ENCODE measurements around the gene GLG1.

GLG1 gene

GRCh38 chr16:74580833-74581232 lies 26.1 kb downstream of the GLG1 start:
- DNase-seq (no peak), ATAC-seq (ENCODE audit: insufficient read depth, low read depth) (no peak)
- Histone ChIP-seq H3K27ac (ENCODE audit: low read length) (no peak overlapping the region), H3K9ac (ENCODE audit: low read depth, low read length) (no peak overlapping the region), H3K79me2 (ENCODE audit: insufficient read depth, low read length) (peaks cover 59% of the 10 kb centered on the region), H3K36me3 (ENCODE audit: insufficient read depth, low read length) (no peaks in the 10 kb centered on the region), H2AFZ (ENCODE audit: low read depth, low read length) (no peak overlapping the region), H3K27me3 (ENCODE audit: insufficient read depth, low read length, poor library complexity) (no peaks in the 10 kb centered on the region), H3K4me1 (ENCODE audit: insufficient read depth, low read length) (peaks cover 8% of the 10 kb centered on the region; the same call in 1 of the 2 replicates), H3K4me2 (ENCODE audit: insufficient read depth, low read length) (no peak overlapping the region), H3K4me3 (ENCODE audit: low read depth in 1 of 2, low read length in 2 of 2) (no peak overlapping the region), H3K9me3 (ENCODE audit: insufficient read depth, low read length, severe bottlenecking) (no peaks in the 10 kb centered on the region), H4K20me1 (ENCODE audit: insufficient read depth, low read length) (peaks cover 5% of the 10 kb centered on the region; the same call in 1 of the 2 replicates)
- TF ChIP-seq CTCF (IDR thresholded peaks at IDR 0.05; ENCODE audit: borderline replicate concordance, extremely low read depth, low read length, poor library complexity, severe bottlenecking): no peak

- peaks cover 5% of the 10 kb centered on the region; the same call in 1 of the 2 replicates for H4K20me1 ChIP-seq (ENCODE audit: insufficient read depth, low read length)
- H3K9me3 ChIP-seq (ENCODE audit: insufficient read depth, low read length, severe bottlenecking): no peaks in the 10 kb centered on the region
- DNase-seq (no peak), ATAC-seq (ENCODE audit: insufficient read depth, low read depth) (no peak)
- H3K27me3 ChIP-seq (ENCODE audit: insufficient read depth, low read length, poor library complexity): no peaks in the 10 kb centered on the region
- TF ChIP-seq CTCF (IDR thresholded peaks at IDR 0.05; ENCODE audit: borderline replicate concordance, extremely low read depth, low read length, poor library complexity, severe bottlenecking): no peak
- no peak for TF ChIP-seq EZH2 (IDR thresholded peaks at IDR 0.05; ENCODE audit: borderline replicate concordance, low read depth, low read length, severe bottlenecking)
- no peak overlapping the region for H3K4me2 ChIP-seq (ENCODE audit: insufficient read depth, low read length)
- no peak overlapping the region for H3K4me3 ChIP-seq (ENCODE audit: low read depth in 1 of 2, low read length in 2 of 2)
- no peaks in the 10 kb centered on the region for H3K36me3 ChIP-seq (ENCODE audit: insufficient read depth, low read length)
- peaks cover 1% of the 10 kb centered on the region; the same call in 1 of the 2 replicates for H3K4me1 ChIP-seq (ENCODE audit: insufficient read depth, low read length)
- H3K27ac ChIP-seq (ENCODE audit: low read length): no peak overlapping the region
- H3K79me2 ChIP-seq (ENCODE audit: insufficient read depth, low read length): peaks cover 47% of the 10 kb centered on the region
- no peak overlapping the region for H3K9ac ChIP-seq (ENCODE audit: low read depth, low read length)
- no peak overlapping the region for H2AFZ ChIP-seq (ENCODE audit: low read depth, low read length)
These were observed 28.1 kb downstream of the GLG1 start for GRCh38 chr16:74578838-74579237.

GRCh38 chr16:74578433-74578832 lies 28.5 kb downstream of the GLG1 start:
- Histone ChIP-seq H3K4me3 (ENCODE audit: low read depth in 1 of 2, low read length in 2 of 2) (no peak overlapping the region), H3K9me3 (ENCODE audit: insufficient read depth, low read length, severe bottlenecking) (no peaks in the 10 kb centered on the region), H2AFZ (ENCODE audit: low read depth, low read length) (no peak overlapping the region), H4K20me1 (ENCODE audit: insufficient read depth, low read length) (peaks cover 5% of the 10 kb centered on the region; the same call in 1 of the 2 replicates), H3K79me2 (ENCODE audit: insufficient read depth, low read length) (peaks cover 43% of the 10 kb centered on the region), H3K27ac (ENCODE audit: low read length) (no peak overlapping the region), H3K9ac (ENCODE audit: low read depth, low read length) (no peak overlapping the region), H3K4me2 (ENCODE audit: insufficient read depth, low read length) (no peak overlapping the region), H3K36me3 (ENCODE audit: insufficient read depth, low read length) (no peaks in the 10 kb centered on the region), H3K27me3 (ENCODE audit: insufficient read depth, low read length, poor library complexity) (no peaks in the 10 kb centered on the region), H3K4me1 (ENCODE audit: insufficient read depth, low read length) (no peaks in the 10 kb centered on the region)
- TF ChIP-seq CTCF (IDR thresholded peaks at IDR 0.05; ENCODE audit: borderline replicate concordance, extremely low read depth, low read length, poor library complexity, severe bottlenecking): no peak
- no peak for TF ChIP-seq EZH2 (IDR thresholded peaks at IDR 0.05; ENCODE audit: borderline replicate concordance, low read depth, low read length, severe bottlenecking)
- ATAC-seq (ENCODE audit: insufficient read depth, low read depth): no peak
- DNase-seq: no peak

- Histone ChIP-seq H2AFZ (ENCODE audit: low read depth, low read length) (no peak overlapping the region), H3K27ac (ENCODE audit: low read length) (no peak overlapping the region), H3K4me3 (ENCODE audit: low read depth in 1 of 2, low read length in 2 of 2) (no peak overlapping the region), H3K36me3 (ENCODE audit: insufficient read depth, low read length) (no peaks in the 10 kb centered on the region), H3K9me3 (ENCODE audit: insufficient read depth, low read length, severe bottlenecking) (no peaks in the 10 kb centered on the region), H3K4me1 (ENCODE audit: insufficient read depth, low read length) (no peaks in the 10 kb centered on the region), H3K27me3 (ENCODE audit: insufficient read depth, low read length, poor library complexity) (no peaks in the 10 kb centered on the region), H3K79me2 (ENCODE audit: insufficient read depth, low read length) (peaks cover 41% of the 10 kb centered on the region), H3K9ac (ENCODE audit: low read depth, low read length) (no peak overlapping the region), H3K4me2 (ENCODE audit: insufficient read depth, low read length) (no peak overlapping the region), H4K20me1 (ENCODE audit: insufficient read depth, low read length) (peaks cover 5% of the 10 kb centered on the region; the same call in 1 of the 2 replicates)
- no peak for ATAC-seq (ENCODE audit: insufficient read depth, low read depth)
- no peak for DNase-seq
- TF ChIP-seq EZH2 (IDR thresholded peaks at IDR 0.05; ENCODE audit: borderline replicate concordance, low read depth, low read length, severe bottlenecking) (no peak), CTCF (IDR thresholded peaks at IDR 0.05; ENCODE audit: borderline replicate concordance, extremely low read depth, low read length, poor library complexity, severe bottlenecking) (no peak)
These were observed 29.0 kb downstream of the GLG1 start for GRCh38 chr16:74577882-74578366.

Measured in DND-41 (cell line).